Activated T-helper 1 cell treated with Interleukin-2 at 50 U/mL for 16 hours (primary cell): Measurements from ENCODE around the gene MAP7D2.
"Not testable (repeated sequence)": the region's sequence is repeated elsewhere in the genome, so short reads cannot be mapped to it uniquely, and the experiment has no call there.

ENCODE experiments used
- DNase-seq: peaks from one replicate; pipeline ENCODE4 v3.0.0-alpha.2; 2020; ENCODE audit warnings: low read depth

The MAP7D2 gene

GRCh38 chrX:20116577-20117240 is at the start of gene MAP7D2:
Gene MAP7D2 (minus strand): TSS chrX:20116907. CDS start chrX:20116879, 28 bp downstream.
- no peak for DNase-seq

- DNase-seq = not testable (repeated sequence)
Measured at GRCh38 chrX:20162516-20162915, 45.8 kb upstream of the MAP7D2 start.

- no peak for DNase-seq
Measured at GRCh38 chrX:20159797-20160385, 43.2 kb upstream of the MAP7D2 start.

GRCh38 chrX:20151689-20152088 is 35.0 kb upstream of the MAP7D2 start:
- DNase-seq = no peak

- no peak for DNase-seq
Measured at GRCh38 chrX:20149326-20149725, 32.6 kb upstream of the MAP7D2 start.

GRCh38 chrX:20147561-20147960 is 30.9 kb upstream of the MAP7D2 start:
- DNase-seq = no peak

- no peak for DNase-seq
Measured at GRCh38 chrX:20144491-20144890, 27.8 kb upstream of the MAP7D2 start.

- no peak for DNase-seq
Measured at GRCh38 chrX:20143561-20143960, 26.9 kb upstream of the MAP7D2 start.

GRCh38 chrX:20143111-20143510 is 26.4 kb upstream of the MAP7D2 start:
- DNase-seq = no peak

- peak; percentile 97 for DNase-seq
Measured at GRCh38 chrX:20141281-20142220, 24.8 kb upstream of the MAP7D2 start, which contains the start of gene EIF1AX. Gene EIF1AX (minus strand): TSS chrX:20141838. CDS start chrX:20141640, 198 bp downstream.

GRCh38 chrX:20140420-20140819 is 23.7 kb upstream of the MAP7D2 start:
- DNase-seq = no peak

GRCh38 chrX:20139966-20140365 is 23.3 kb upstream of the MAP7D2 start:
- no peak for DNase-seq

GRCh38 chrX:20135944-20136343 is 19.2 kb upstream of the MAP7D2 start:
- no peak for DNase-seq

GRCh38 chrX:20132666-20133065 is 16.0 kb upstream of the MAP7D2 start:
- DNase-seq = no peak

- no peak for DNase-seq
Measured at GRCh38 chrX:20130357-20130756, 13.7 kb upstream of the MAP7D2 start.

- DNase-seq = no peak
Measured at GRCh38 chrX:20129547-20129946, 12.8 kb upstream of the MAP7D2 start.

- no peak for DNase-seq
Measured at GRCh38 chrX:20128670-20129069, 12.0 kb upstream of the MAP7D2 start.

GRCh38 chrX:20127440-20127839 is 10.7 kb upstream of the MAP7D2 start:
- DNase-seq = not testable (repeated sequence)

GRCh38 chrX:20126833-20127232 is 10.1 kb upstream of the MAP7D2 start:
- DNase-seq = not testable (repeated sequence)

- DNase-seq = no peak
Measured at GRCh38 chrX:20124964-20125363, 8.3 kb upstream of the MAP7D2 start.

- DNase-seq = no peak
Measured at GRCh38 chrX:20118065-20118824, 1.5 kb upstream of the MAP7D2 start.

GRCh38 chrX:20116087-20116576 is 575 bp downstream of the MAP7D2 start:
- no peak for DNase-seq
